Measurements from ENCODE around the gene NPY5R.

Gene NPY5R

DNA sequence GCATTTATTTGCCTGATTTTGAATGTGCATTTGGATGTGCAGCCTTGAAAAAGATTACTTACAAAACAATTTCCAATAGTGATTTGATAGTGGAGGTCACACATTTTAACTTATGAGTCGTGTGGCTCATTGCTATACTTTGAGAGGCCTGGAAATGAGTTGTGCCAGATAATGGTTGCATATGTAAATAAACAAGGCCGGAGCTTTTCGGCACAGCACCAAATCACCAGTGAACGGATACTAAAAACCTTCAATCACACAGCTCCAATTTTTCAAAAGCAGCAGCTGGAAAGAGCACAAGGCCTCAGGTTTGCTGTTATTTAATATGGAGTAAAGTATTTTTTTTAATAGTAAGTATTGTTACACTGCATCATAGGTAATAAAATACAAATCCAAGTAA lies 57.2 kb downstream of the NPY5R start:
- TF ChIP-seq CTCF (conservative IDR thresholded peaks at IDR 0.05), result no peak
- TF ChIP-seq ZFX (IDR thresholded peaks at IDR 0.05), result no peak
- H3K27ac ChIP-seq, result no peak overlapping the region
